Peyer's patch (tissue), 4 donors: Measurements from ENCODE around the gene PLCH1. TPM values are rescaled to one million over a fixed set of nuclear protein-coding genes. Genes with fewer than 3 reads are reported as not detected.

Source experiments
- DNase-seq, 3 donors: peaks; one replicate each; pipeline ENCODE4 v3.0.0-alpha.2; 2017 to 2019
- H3K27ac ChIP-seq, 4 donors: fragments of 200-600 bp; sonication (generic); one replicate each; pipeline ENCODE4 v1.5.1; 2016 to 2019
- H3K27me3 ChIP-seq, 2 donors: fragments of 200-600 bp; sonication (generic); one replicate each; pipeline ENCODE4 v1.5.1; 2019
- H3K36me3 ChIP-seq, 3 donors: fragments of 200-600 bp; sonication (generic); one replicate each; pipeline ENCODE4 v1.5.1; 2016 to 2019
- H3K4me1 ChIP-seq, 4 donors: fragments of 200-600 bp; sonication (generic); one replicate each; pipeline ENCODE4 v1.5.1; 2016 to 2019
- H3K4me3 ChIP-seq, 4 donors: fragments of 200-600 bp; sonication (generic); 1 replicate in 3 of 4; 2 replicates in 1 of 4; pipeline ENCODE4 v1.5.1; 2016 to 2019; ENCODE audit warnings: mild to moderate bottlenecking in 1 of 4
- H3K9me3 ChIP-seq, 4 donors: fragments of 200-600 bp; sonication (generic); one replicate each; pipeline ENCODE4 v1.5.1; 2016 to 2019; ENCODE audit warnings: mild to moderate bottlenecking in 1 of 4
- POLR2A ChIP-seq, 2 donors: fragments of 450-650 bp; IDR thresholded peaks; one replicate each; pipeline ENCODE4 v1.5.1; 2017; ENCODE audit warnings: antibody characterized with exemption in 2 of 2, mild to moderate bottlenecking in 2 of 2, moderate library complexity in 2 of 2
- total RNA-seq, 4 donors: library from RNA; depleted of rRNA; stranded (reverse); fragments of >200 nt; gene quantifications; one replicate each; pipeline ENCODE4 v1.1.0, GENCODE V29; 2016
- TF ChIP-seq, protein P1 (sequence below), 6 experiments: fragments of 450-650 bp in 4 of 6; fragments of 200-600 bp in 2 of 6; sonication (generic) in 1 of 6; IDR thresholded peaks; one replicate each; pipeline ENCODE4 v1.5.1; 2017 to 2019; ENCODE audit warnings: antibody characterized with exemption in 6 of 6, mild to moderate bottlenecking in 3 of 6, moderate library complexity in 1 of 6

PLCH1 gene
- total RNA-seq, 4 donors from 2014 or later = 8.3 to 19.1 (median 12.7) TPM

- no peaks in the 10 kb centered on the region for H3K27me3 ChIP-seq
- no peak for DNase-seq
- H3K9me3 ChIP-seq = peaks cover 0 to 4% (median 2%) of the 10 kb centered on the region in 4 donors
- no peak for TF ChIP-seq POLR2A (IDR thresholded peaks at IDR 0.05)
- TF ChIP-seq, protein P1, sequence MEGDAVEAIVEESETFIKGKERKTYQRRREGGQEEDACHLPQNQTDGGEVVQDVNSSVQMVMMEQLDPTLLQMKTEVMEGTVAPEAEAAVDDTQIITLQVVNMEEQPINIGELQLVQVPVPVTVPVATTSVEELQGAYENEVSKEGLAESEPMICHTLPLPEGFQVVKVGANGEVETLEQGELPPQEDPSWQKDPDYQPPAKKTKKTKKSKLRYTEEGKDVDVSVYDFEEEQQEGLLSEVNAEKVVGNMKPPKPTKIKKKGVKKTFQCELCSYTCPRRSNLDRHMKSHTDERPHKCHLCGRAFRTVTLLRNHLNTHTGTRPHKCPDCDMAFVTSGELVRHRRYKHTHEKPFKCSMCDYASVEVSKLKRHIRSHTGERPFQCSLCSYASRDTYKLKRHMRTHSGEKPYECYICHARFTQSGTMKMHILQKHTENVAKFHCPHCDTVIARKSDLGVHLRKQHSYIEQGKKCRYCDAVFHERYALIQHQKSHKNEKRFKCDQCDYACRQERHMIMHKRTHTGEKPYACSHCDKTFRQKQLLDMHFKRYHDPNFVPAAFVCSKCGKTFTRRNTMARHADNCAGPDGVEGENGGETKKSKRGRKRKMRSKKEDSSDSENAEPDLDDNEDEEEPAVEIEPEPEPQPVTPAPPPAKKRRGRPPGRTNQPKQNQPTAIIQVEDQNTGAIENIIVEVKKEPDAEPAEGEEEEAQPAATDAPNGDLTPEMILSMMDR (IDR thresholded peaks at IDR 0.05) = no peak
- H3K36me3 ChIP-seq = no peaks in the 10 kb centered on the region
- H3K27ac ChIP-seq = no peak overlapping the region
- H3K4me3 ChIP-seq = no peak overlapping the region
- H3K4me1 ChIP-seq = no peaks in the 10 kb centered on the region
Observed at GRCh38 chr3:155782390-155782953, 37.6 kb upstream of the PLCH1 start.

GRCh38 chr3:155780291-155780690 lies 35.4 kb upstream of the PLCH1 start:
- no peaks in the 10 kb centered on the region for H3K4me1 ChIP-seq
- H3K9me3 ChIP-seq = peaks cover 0 to 4% (median 2%) of the 10 kb centered on the region in 4 donors
- TF ChIP-seq, protein P1 (IDR thresholded peaks at IDR 0.05) = no peak
- TF ChIP-seq POLR2A (IDR thresholded peaks at IDR 0.05) = no peak
- no peak for DNase-seq
- H3K27me3 ChIP-seq = no peaks in the 10 kb centered on the region
- no peaks in the 10 kb centered on the region for H3K36me3 ChIP-seq
- H3K27ac ChIP-seq = no peak overlapping the region
- H3K4me3 ChIP-seq = no peak overlapping the region

GRCh38 chr3:155778462-155778861 lies 33.6 kb upstream of the PLCH1 start:
- Histone ChIP-seq H3K36me3 (no peaks in the 10 kb centered on the region), H3K27ac (no peak overlapping the region), H3K4me1 (no peaks in the 10 kb centered on the region), H3K9me3 (peaks cover 0 to 4% (median 2%) of the 10 kb centered on the region in 4 donors), H3K27me3 (no peaks in the 10 kb centered on the region), H3K4me3 (no peak overlapping the region)
- no peak for TF ChIP-seq POLR2A (IDR thresholded peaks at IDR 0.05)
- no peak for DNase-seq

- no peak for TF ChIP-seq POLR2A (IDR thresholded peaks at IDR 0.05)
- TF ChIP-seq, protein P1 (IDR thresholded peaks at IDR 0.05) = no peak
- Histone ChIP-seq H3K27ac (no peak overlapping the region), H3K27me3 (no peaks in the 10 kb centered on the region), H3K9me3 (no peaks in the 10 kb centered on the region), H3K4me1 (no peaks in the 10 kb centered on the region), H3K36me3 (no peaks in the 10 kb centered on the region), H3K4me3 (no peak overlapping the region)
- DNase-seq = no peak
Observed at GRCh38 chr3:155772801-155773200, 27.9 kb upstream of the PLCH1 start.

DNA sequence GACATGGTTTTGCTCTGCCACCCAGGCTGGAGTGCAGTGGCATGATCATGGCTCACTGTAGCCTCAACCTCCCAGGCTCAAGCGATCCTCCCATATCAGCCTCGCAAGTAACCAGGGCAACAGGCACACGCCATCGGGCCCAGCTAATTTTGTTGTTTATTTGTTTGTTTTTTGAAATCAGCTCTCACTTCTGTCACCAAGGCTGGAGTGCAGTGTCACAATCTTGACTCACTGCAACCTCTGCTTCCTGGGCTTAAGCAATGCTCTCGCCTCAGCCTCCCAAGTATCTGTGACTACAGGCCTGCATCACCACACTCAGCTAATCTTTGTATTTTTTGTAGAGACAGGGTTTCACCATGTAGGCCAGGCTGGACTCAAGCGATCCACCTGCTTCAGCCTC lies 26.3 kb upstream of the PLCH1 start:
- H3K36me3 ChIP-seq = no peaks in the 10 kb centered on the region
- no peak for TF ChIP-seq POLR2A (IDR thresholded peaks at IDR 0.05)
- TF ChIP-seq, protein P1 (IDR thresholded peaks at IDR 0.05) = no peak
- H3K27me3 ChIP-seq = no peaks in the 10 kb centered on the region
- DNase-seq = no peak
- H3K9me3 ChIP-seq = no peaks in the 10 kb centered on the region
- H3K4me3 ChIP-seq = no peak overlapping the region
- no peak overlapping the region for H3K27ac ChIP-seq
- no peaks in the 10 kb centered on the region for H3K4me1 ChIP-seq

DNA sequence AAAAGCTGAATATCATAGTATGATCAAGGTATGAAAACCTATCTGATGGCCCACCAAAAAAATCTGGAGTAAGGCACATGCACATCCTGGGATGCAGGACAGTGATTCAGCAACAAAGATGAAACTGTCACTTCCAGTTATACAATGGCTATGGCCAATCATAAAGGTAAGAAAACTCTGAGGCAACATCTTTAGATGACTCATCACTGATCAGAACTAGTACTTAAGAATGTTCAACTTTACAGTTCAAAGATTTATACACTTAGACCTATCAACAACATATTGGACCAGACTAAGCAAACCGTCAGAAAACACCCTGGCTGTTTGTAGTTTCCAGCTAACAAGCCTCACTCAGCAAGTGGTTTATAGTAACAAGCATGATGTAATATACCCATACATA lies 21.3 kb upstream of the PLCH1 start:
- Histone ChIP-seq H3K4me1 (no peaks in the 10 kb centered on the region), H3K9me3 (no peaks in the 10 kb centered on the region), H3K4me3 (no peak overlapping the region), H3K27ac (no peak overlapping the region), H3K36me3 (no peaks in the 10 kb centered on the region), H3K27me3 (no peaks in the 10 kb centered on the region)
- DNase-seq = no peak
- TF ChIP-seq, protein P1 (IDR thresholded peaks at IDR 0.05) = no peak
- no peak for TF ChIP-seq POLR2A (IDR thresholded peaks at IDR 0.05)
